HepG2 (cell line): ENCODE results near the gene NEK7. TPM values are rescaled to one million over a fixed set of nuclear protein-coding genes. Genes with fewer than 3 reads are reported as not detected.

Source experiments
- ATAC-seq: fragments of 200-7000 bp; cut with Tn5 transposase; 3 replicates; pipeline ENCODE4 v1.9.1; 2020; ENCODE audit warnings: mild to moderate bottlenecking, moderate library complexity
- BruUV-seq: library from RNA; stranded (reverse); fragments of 400-500 nt; replicated peaks from 2 replicates; lab custom pipeline; 2021; lab: Mats Ljungman, UMichigan
- CTCF ChIA-PET: fragments of 300-600 bp; formaldehyde crosslinking; extraction: SDS; loops from one replicate; lab custom pipeline; 2021; ENCODE audit warnings: low total read pairs, inconsistent platforms, low intra/inter-chr PET ratio; lab: Yijun Ruan, JAX
- POLR2A ChIA-PET: fragments of 350-600 bp; sonication (Branson Sonifier 250); formaldehyde crosslinking; loops from one replicate; lab custom pipeline; 2020; ENCODE audit warnings: antibody characterized with exemption, inconsistent platforms; lab: Yijun Ruan, JAX
- DNase-seq: peaks from one replicate; pipeline ENCODE4 v3.0.0-alpha.2; 2015; ENCODE audit warnings: low spot score
- FAIRE-seq: peaks from 3 replicates; lab custom pipeline; 2011; peaks lifted over from hg19 to GRCh38; lab: Jason Lieb, UNC
- H2AFZ ChIP-seq: one replicate; pipeline ENCODE4 v1.6.1; 2011; ENCODE audit warnings: low read length, inconsistent platforms
- H3K27ac ChIP-seq: fragments of 300-600 bp; 3 replicates; pipeline ENCODE4 v1.8.0; 2011; ENCODE audit warnings: mixed run types, mild to moderate bottlenecking, mixed read lengths, low read length, inconsistent platforms; ENCODE audit not compliant: insufficient read depth; ENCODE audit errors: extremely low read length
- H3K27me3 ChIP-seq, 2 experiments: fragments of 200-600 bp in 1 of 2; 2 replicates in 1 of 2; 3 replicates in 1 of 2; pipeline versions ENCODE4 v1.6.0 to v1.8.0; 2011; ENCODE audit warnings: low read length in 2 of 2, mild to moderate bottlenecking in 2 of 2, moderate library complexity in 2 of 2, inconsistent platforms in 1 of 2; ENCODE audit not compliant: insufficient read depth in 2 of 2, control insufficient read depth in 1 of 2
- H3K36me3 ChIP-seq, 2 experiments: fragments of 200-600 bp in 1 of 2; replicated peaks in 1 of 2; 2 replicates in 1 of 2; 3 replicates in 1 of 2; pipeline versions ENCODE4 v1.5.1 to v1.8.0; 2011; ENCODE audit warnings: low read length in 2 of 2, inconsistent platforms in 1 of 2; ENCODE audit not compliant: insufficient read depth in 2 of 2, control insufficient read depth in 1 of 2
- H3K4me1 ChIP-seq: 2 replicates; pipeline ENCODE4 v1.5.1; 2012; ENCODE audit warnings: low read length, inconsistent platforms; ENCODE audit not compliant: insufficient read depth
- H3K4me2 ChIP-seq: 2 replicates; pipeline ENCODE4 v1.6.0; 2011; ENCODE audit warnings: low read depth, low read length, inconsistent platforms
- H3K4me3 ChIP-seq, 3 experiments: fragments of 200-600 bp in 1 of 3; sonication (generic), shearing (Covaris generic) in 1 of 3; replicated peaks in 1 of 3; 2 replicates each; pipeline ENCODE4 v1.5.1; 2011 to 2016; ENCODE audit warnings: low read length in 3 of 3, inconsistent platforms in 2 of 3, low read depth in 2 of 3, mild to moderate bottlenecking in 2 of 3, control low read depth in 1 of 3, mixed read lengths in 1 of 3; ENCODE audit not compliant: insufficient read depth in 1 of 3
- H3K79me2 ChIP-seq: one replicate; pipeline ENCODE4 v1.6.1; 2011; ENCODE audit warnings: low read length, inconsistent platforms; ENCODE audit not compliant: insufficient read depth
- H3K9ac ChIP-seq: 2 replicates; pipeline ENCODE4 v1.6.0; 2011; ENCODE audit warnings: mild to moderate bottlenecking, low read depth, low read length, inconsistent platforms; ENCODE audit not compliant: insufficient read depth
- H3K9me3 ChIP-seq: 2 replicates; pipeline ENCODE4 v1.5.1; 2012; ENCODE audit warnings: mild to moderate bottlenecking, low read length
- H4K20me1 ChIP-seq: 2 replicates; pipeline ENCODE4 v1.6.0; 2011; ENCODE audit warnings: inconsistent platforms, mild to moderate bottlenecking, low read length, moderate library complexity; ENCODE audit not compliant: insufficient read depth
- BHLHE40 ChIP-seq: IDR thresholded peaks from 2 replicates; pipeline ENCODE4 v1.6.1; 2011; ENCODE audit warnings: low read length, improper control_type of control experiment
- MAZ ChIP-seq, 2 experiments: sonication (generic) in 1 of 2; formaldehyde crosslinking in 1 of 2; IDR thresholded peaks; 2 replicates each; pipeline versions ENCODE4 v1.5.0 to v1.6.1; 2012 to 2020; ENCODE audit warnings: low read depth in 2 of 2, mild to moderate bottlenecking in 2 of 2, borderline replicate concordance in 1 of 2, improper control_type of control experiment in 1 of 2, low read length in 1 of 2, missing genetic modification reagents in 1 of 2, moderate library complexity in 1 of 2
- MEIS2 ChIP-seq: sonication (generic); formaldehyde crosslinking; IDR thresholded peaks from 2 replicates; pipeline ENCODE4 v1.9.0; 2021; ENCODE audit warnings: mild to moderate bottlenecking, missing genetic modification reagents
- NFIB ChIP-seq: sonication (generic); formaldehyde crosslinking; IDR thresholded peaks from 2 replicates; pipeline ENCODE4 v1.9.0; 2021; ENCODE audit warnings: missing genetic modification reagents, mild to moderate bottlenecking, borderline replicate concordance
- RORA ChIP-seq: sonication (generic); formaldehyde crosslinking; IDR thresholded peaks from 2 replicates; pipeline ENCODE4 v1.5.0; 2020; ENCODE audit warnings: mild to moderate bottlenecking, missing genetic modification reagents, moderate library complexity
- TMF1 ChIP-seq: sonication (generic); formaldehyde crosslinking; IDR thresholded peaks from 2 replicates; pipeline ENCODE4 v1.8.1; 2022; ENCODE audit warnings: low read depth, missing genetic modification reagents
- ZNF34 ChIP-seq: sonication (generic); formaldehyde crosslinking; IDR thresholded peaks from 2 replicates; pipeline ENCODE4 v1.4.0; 2020; ENCODE audit warnings: mild to moderate bottlenecking, missing genetic modification reagents, borderline replicate concordance
- ZNF775 ChIP-seq: sonication (generic); formaldehyde crosslinking; IDR thresholded peaks from 2 replicates; pipeline ENCODE4 v1.4.0; 2020; ENCODE audit warnings: missing genetic modification reagents, mild to moderate bottlenecking, moderate library complexity, borderline replicate concordance
- WGBS: methylation state at CpG from one replicate; pipeline ENCODE4 v1.1.6; 2017; ENCODE audit warnings: low lambda C conversion rate; 5-methylcytosine and 5-hydroxymethylcytosine counted together
- in situ Hi-C: cut with HindIII; loops from 2 replicates; pipeline ENCODE4 v1.10.0; 2017; ENCODE audit warnings: low pct_unique_long_range_greater_than_20kb; ENCODE audit not compliant: extremely low pct_ligation_motif_present
- intact Hi-C: fragments of 100-400 bp; cut with micrococcal nuclease; formaldehyde crosslinking; loops from one replicate; pipeline ENCODE4 v1.10.0; 2022; ENCODE audit not compliant: unreplicated experiment
- polyA plus RNA-seq, 8 experiments: library from polyadenylated mRNA; depleted of rRNA in 3 of 8; stranded (reverse) in 7 of 8; unstranded in 1 of 8; fragments of >200 nt; fragmentation: Illumina TruSeq in 4 of 8; extraction: Trizol in 4 of 8; gene quantifications; 2 replicates each; pipeline versions ENCODE4 v1.2.1 to v1.2.3, GENCODE V29; 2011 to 2016; ENCODE audit warnings: low read depth in 4 of 8, missing spikeins in 1 of 8, mixed read lengths in 1 of 8; ENCODE audit not compliant: insufficient read depth in 1 of 8
- total RNA-seq, 5 experiments: library from RNA; depleted of rRNA; stranded (reverse); fragments of >200 nt; fragmentation: Illumina TruSeq; extraction: Trizol; gene quantifications; 2 replicates each; pipeline ENCODE4 v1.2.3, GENCODE V29; 2016; ENCODE audit warnings: low read depth in 1 of 5
- TF ChIP-seq, protein P1 (sequence below): sonication (generic); formaldehyde crosslinking; conservative IDR thresholded peaks from 2 replicates; pipeline ENCODE4 v1.8.1; 2023; ENCODE audit warnings: missing genetic modification reagents
- TF ChIP-seq, protein P2 (sequence below): sonication (generic); formaldehyde crosslinking; IDR thresholded peaks from 2 replicates; pipeline ENCODE4 v1.4.0; 2020; ENCODE audit warnings: missing genetic modification reagents

NEK7 gene
- total and polyA plus RNA-seq, 2 of the 13 experiments (the other 11 are each of a cell fraction or from before 2014, with no cell fraction given) = 18.1 to 19.2 TPM

DNA sequence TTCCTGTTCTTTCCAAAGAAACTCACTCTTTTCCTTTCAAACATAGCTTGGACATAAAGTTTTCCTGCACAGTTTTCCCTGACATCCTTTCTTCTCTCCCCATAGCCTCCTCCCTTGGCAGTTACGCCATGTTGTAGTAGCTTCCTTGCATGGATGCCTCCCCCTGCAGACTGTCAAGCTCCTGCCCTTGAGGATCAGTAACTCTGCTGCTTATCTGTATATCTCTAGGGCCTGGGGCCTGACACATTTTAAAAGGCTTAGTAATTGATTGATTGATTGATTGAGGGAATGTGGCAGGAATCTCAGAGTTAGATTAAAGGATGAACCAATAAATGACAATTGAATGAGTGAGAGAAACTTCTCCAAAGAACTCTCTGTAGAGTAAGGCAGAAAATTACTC lies 143.7 kb downstream of the NEK7 start:
- BruUV-seq = no TSS peak
- H3K9me3 ChIP-seq = no peaks in the 10 kb centered on the region
- no peak overlapping the region for H3K4me2 ChIP-seq
- H3K9ac ChIP-seq = no peak overlapping the region
- no peak overlapping the region for H2AFZ ChIP-seq
- CTCF ChIA-PET = no interaction called here
- TF ChIP-seq MAZ (IDR thresholded peaks at IDR 0.05; ENCODE audit: borderline replicate concordance, low read depth, low read length) (no peak), MAZ (CRISPR knock-in tag; IDR thresholded peaks at IDR 0.05; ENCODE audit: low read depth) (no peak), RORA (CRISPR knock-in tag) (no peak), NFIB (CRISPR knock-in tag) (no peak), MEIS2 (no peak), ZNF775 (no peak), TMF1 (CRISPR knock-in tag) (no peak), BHLHE40 (no peak), ZNF34 (no peak)
- TF ChIP-seq, protein P1, sequence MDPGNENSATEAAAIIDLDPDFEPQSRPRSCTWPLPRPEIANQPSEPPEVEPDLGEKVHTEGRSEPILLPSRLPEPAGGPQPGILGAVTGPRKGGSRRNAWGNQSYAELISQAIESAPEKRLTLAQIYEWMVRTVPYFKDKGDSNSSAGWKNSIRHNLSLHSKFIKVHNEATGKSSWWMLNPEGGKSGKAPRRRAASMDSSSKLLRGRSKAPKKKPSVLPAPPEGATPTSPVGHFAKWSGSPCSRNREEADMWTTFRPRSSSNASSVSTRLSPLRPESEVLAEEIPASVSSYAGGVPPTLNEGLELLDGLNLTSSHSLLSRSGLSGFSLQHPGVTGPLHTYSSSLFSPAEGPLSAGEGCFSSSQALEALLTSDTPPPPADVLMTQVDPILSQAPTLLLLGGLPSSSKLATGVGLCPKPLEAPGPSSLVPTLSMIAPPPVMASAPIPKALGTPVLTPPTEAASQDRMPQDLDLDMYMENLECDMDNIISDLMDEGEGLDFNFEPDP (CRISPR knock-in tag) = no peak
- TF ChIP-seq, protein P2, sequence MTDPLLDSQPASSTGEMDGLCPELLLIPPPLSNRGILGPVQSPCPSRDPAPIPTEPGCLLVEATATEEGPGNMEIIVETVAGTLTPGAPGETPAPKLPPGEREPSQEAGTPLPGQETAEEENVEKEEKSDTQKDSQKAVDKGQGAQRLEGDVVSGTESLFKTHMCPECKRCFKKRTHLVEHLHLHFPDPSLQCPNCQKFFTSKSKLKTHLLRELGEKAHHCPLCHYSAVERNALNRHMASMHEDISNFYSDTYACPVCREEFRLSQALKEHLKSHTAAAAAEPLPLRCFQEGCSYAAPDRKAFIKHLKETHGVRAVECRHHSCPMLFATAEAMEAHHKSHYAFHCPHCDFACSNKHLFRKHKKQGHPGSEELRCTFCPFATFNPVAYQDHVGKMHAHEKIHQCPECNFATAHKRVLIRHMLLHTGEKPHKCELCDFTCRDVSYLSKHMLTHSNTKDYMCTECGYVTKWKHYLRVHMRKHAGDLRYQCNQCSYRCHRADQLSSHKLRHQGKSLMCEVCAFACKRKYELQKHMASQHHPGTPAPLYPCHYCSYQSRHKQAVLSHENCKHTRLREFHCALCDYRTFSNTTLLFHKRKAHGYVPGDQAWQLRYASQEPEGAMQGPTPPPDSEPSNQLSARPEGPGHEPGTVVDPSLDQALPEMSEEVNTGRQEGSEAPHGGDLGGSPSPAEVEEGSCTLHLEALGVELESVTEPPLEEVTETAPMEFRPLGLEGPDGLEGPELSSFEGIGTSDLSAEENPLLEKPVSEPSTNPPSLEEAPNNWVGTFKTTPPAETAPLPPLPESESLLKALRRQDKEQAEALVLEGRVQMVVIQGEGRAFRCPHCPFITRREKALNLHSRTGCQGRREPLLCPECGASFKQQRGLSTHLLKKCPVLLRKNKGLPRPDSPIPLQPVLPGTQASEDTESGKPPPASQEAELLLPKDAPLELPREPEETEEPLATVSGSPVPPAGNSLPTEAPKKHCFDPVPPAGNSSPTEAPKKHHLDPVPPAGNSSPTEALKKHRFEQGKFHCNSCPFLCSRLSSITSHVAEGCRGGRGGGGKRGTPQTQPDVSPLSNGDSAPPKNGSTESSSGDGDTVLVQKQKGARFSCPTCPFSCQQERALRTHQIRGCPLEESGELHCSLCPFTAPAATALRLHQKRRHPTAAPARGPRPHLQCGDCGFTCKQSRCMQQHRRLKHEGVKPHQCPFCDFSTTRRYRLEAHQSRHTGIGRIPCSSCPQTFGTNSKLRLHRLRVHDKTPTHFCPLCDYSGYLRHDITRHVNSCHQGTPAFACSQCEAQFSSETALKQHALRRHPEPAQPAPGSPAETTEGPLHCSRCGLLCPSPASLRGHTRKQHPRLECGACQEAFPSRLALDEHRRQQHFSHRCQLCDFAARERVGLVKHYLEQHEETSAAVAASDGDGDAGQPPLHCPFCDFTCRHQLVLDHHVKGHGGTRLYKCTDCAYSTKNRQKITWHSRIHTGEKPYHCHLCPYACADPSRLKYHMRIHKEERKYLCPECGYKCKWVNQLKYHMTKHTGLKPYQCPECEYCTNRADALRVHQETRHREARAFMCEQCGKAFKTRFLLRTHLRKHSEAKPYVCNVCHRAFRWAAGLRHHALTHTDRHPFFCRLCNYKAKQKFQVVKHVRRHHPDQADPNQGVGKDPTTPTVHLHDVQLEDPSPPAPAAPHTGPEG (CRISPR knock-in tag) = no peak
- TF ChIP-seq, all 625 proteins: peak for 0
- H3K27ac ChIP-seq = no peak overlapping the region
- no peaks in the 10 kb centered on the region for H3K4me1 ChIP-seq
- no peaks in the 10 kb centered on the region for H3K27me3 ChIP-seq
- DNase-seq (no peak), FAIRE-seq (no peak), ATAC-seq (no peak)
- POLR2A ChIA-PET = no interaction called here
- in situ Hi-C loops (no loop called here), intact Hi-C loops (no loop called here)
- no peak overlapping the region for H3K4me3 ChIP-seq
- peaks cover 1 to 9% of the 10 kb centered on the region in 2 experiments; a peak in 2 of 5 replicates for H3K36me3 ChIP-seq
- no peaks in the 10 kb centered on the region; the same call in 1 of the 2 replicates for H4K20me1 ChIP-seq
- no peaks in the 10 kb centered on the region for H3K79me2 ChIP-seq
- 100% methylated on average over 1 of the region's 1 CpG for WGBS
